Cardiac fibroblast (primary cell): ENCODE data around the gene ZSWIM8.

Source experiments
- DNase-seq, 2 donors: peaks; one replicate each; pipeline versions ENCODE4 v3.0.0 to v3.0.0-alpha.2; 2010; ENCODE audit warnings: low read depth in 2 of 2
- H3K4me3 ChIP-seq, 2 donors: replicated peaks in 1 of 2; 1 replicate in 1 of 2; 2 replicates in 1 of 2; pipeline ENCODE4 v1.5.1; 2011; ENCODE audit warnings: low read depth in 2 of 2, low read length in 2 of 2, mild to moderate bottlenecking in 2 of 2, moderate library complexity in 1 of 2
- TF ChIP-seq, protein P1 (sequence below): IDR thresholded peaks from one replicate; pipeline ENCODE4 v1.5.1; 2011; ENCODE audit warnings: low read depth, mild to moderate bottlenecking, low read length, inconsistent platforms

The ZSWIM8 gene

DNA sequence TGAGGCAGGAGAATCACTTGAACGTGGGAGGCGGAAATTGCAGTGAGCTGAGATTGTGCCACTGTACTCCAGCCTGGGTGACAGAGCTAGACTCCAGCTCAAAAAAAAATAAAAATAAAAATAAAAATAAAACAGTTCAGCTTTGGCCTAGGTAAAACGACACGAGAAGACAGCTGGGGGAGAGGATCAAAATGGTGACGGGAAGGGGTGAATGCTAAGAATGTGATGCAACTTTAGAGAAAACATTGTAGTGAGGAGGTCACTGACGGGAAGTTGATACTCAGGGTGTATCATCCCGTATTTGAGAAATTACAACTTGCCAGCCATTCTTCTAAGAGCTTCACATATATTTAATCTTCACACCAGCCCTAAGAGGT is 24.9 kb downstream of the ZSWIM8 start:
- DNase-seq = peak in 1 of 2 donors; percentile 56
- TF ChIP-seq, protein P1, sequence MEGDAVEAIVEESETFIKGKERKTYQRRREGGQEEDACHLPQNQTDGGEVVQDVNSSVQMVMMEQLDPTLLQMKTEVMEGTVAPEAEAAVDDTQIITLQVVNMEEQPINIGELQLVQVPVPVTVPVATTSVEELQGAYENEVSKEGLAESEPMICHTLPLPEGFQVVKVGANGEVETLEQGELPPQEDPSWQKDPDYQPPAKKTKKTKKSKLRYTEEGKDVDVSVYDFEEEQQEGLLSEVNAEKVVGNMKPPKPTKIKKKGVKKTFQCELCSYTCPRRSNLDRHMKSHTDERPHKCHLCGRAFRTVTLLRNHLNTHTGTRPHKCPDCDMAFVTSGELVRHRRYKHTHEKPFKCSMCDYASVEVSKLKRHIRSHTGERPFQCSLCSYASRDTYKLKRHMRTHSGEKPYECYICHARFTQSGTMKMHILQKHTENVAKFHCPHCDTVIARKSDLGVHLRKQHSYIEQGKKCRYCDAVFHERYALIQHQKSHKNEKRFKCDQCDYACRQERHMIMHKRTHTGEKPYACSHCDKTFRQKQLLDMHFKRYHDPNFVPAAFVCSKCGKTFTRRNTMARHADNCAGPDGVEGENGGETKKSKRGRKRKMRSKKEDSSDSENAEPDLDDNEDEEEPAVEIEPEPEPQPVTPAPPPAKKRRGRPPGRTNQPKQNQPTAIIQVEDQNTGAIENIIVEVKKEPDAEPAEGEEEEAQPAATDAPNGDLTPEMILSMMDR = no peak
- H3K4me3 ChIP-seq = peak overlapping the region; percentile 77 to 83

DNA sequence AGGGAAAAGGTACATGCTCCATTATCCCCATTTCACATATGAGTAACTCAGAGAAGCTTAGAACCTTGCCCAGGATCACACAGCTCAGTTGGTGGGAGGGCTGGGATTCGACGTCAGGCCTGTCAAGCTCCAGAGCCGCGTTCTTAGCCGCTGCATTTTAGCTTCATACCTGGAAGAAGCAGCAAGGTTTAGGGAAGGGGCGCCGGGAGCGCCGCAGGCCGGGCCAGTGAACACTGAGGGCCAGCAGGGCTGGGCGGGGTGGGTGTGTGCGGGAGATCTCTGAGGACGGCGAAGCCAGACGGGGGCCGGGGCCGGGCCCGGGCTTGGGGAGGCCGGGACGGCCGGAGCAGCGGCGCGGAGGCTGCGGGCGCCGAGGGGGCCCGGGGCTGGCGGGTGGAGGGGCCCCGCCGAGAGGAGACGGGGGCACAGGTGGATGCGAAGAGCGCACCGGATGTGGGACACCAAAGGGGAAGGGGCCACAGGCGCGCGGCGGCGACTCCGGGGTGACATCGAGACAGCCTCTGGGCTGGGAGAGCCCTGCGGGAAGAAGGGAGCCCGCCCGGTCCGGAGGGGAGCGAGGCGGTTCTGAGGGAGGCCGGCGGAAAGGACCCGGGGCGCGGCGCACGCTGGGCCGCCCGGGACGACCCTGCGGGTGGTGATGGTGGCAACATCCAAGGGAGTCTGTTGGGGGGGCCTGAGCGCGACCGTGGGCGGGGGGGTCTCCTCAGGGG is 25.5 kb downstream of the ZSWIM8 start:
- DNase-seq = peak in 1 of 2 donors; percentile 33
- TF ChIP-seq, protein P1 = no peak
- H3K4me3 ChIP-seq = peak overlapping the region; percentile 77 to 83

DNA sequence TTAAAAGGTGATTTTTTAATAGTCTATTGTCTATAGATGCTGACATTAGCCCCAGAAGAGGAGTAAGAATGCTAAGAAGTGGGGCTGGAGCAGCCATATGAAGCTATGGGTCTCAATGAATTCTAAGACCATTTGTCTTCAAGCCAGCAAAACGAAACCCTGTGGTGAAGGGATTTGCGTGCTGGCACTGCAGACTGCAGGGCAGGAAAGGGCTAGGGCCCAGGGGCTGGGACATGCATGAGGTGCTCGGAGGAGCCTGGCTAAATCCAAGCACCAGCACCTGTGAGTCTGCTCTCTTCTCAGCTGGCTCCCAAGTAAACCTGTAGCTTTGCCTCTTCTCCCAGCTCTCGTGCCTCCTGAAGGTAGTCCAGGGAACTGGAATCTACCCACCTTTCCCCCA is 27.3 kb downstream of the ZSWIM8 start:
- DNase-seq = no peak
- TF ChIP-seq, protein P1 = no peak
- H3K4me3 ChIP-seq = no peak overlapping the region

DNA sequence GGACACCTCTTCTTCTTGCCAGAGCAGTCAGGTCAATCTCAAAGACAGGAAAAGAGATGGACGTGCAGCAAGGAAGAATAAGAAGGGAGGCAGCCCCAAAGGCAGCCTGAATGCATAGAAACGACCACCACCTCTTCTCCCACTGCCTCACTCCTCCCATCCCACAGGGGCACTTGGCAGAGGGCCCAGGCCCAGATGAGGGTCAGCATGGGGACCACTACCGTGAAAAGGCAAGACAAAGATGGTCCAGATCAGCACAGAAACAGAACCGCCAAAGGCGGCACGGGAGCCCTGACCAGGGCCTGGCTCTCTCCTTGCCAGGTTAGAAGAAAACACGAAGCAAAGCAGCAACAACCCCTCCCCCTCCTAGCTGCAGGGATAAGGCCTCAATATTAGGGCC is 27.9 kb downstream of the ZSWIM8 start:
- H3K4me3 ChIP-seq = no peak overlapping the region
- TF ChIP-seq, protein P1 = no peak

DNA sequence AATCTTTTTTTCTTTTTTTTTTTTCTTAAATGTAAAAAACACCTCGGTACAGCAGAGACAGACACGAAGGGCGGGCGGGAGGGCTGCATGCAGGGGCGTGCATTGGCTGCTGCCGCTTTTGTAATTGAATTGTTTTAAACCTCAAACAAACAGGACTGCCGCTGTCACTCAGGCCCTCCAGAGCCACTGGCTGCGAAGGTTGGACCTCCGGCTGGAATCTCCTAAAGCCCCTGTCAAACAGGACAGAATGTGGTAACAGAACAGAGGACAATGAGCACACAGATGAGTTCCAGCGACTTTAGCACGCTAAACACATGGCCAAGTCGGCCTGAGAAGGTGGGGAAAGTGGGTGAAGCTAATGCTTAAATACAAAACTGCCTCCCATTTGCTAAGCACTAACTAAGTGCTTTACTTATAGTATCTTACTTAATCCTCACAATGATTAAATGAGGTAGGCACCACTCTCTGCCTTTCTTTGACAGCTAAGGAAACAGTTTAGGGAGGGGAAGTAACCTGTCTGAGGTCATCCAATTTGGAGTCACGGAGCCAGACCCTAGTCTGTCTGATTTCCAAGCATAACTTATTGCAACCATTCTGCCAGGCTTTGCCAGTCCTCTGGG is 29.0 kb downstream of the ZSWIM8 start:
- TF ChIP-seq, protein P1 = no peak
- H3K4me3 ChIP-seq = no peak overlapping the region
- no peak for DNase-seq

More for the DNA sequence above, 27.9 kb downstream of the ZSWIM8 start:
- DNase-seq = no peak

DNA sequence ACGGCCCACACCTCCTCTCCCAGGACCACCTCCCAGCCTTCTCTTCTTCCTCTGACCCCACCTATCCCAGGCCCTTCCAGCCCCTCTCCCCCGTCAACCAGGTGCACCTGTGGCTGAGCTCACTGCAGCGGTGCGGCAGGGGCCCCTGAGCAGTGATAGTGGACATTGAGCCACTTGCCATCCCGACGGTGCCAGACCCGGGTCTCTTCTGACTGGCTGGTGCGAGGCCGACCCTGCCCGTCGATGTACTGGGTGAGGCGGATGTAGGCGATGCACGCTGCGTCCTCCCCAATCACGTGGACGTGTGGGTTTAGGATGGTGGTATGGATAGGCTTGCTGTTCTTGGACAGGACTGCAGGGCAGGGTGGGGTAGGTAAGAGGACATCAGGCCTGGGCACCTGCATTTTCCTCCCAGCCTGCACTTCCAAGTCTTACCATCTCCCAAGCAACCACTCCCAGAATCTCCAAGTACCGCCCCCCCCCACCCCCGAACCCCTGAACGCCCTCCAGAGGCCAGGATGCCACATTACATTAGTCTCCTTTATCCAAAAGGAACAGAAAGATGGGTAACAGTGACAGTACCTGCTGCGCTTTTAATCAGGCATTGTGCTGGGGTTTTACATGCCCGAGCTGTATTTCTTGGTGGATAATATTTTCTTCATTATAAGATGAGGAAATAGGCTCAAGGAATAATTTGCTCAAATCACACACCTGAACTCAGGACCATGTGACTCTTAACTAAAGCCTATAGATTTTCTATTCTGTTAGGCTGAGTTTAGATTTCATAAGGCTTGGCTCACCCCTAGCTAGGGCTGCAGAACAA is 29.7 kb downstream of the ZSWIM8 start:
- peak; percentile 22 to 31 for DNase-seq
- TF ChIP-seq, protein P1 = no peak
- H3K4me3 ChIP-seq = no peak overlapping the region
